Measurements from ENCODE around the gene SAE1. TPM values are rescaled to one million over a fixed set of nuclear protein-coding genes. Genes with fewer than 3 reads are reported as not detected.
A peak's percentile ranks its signal among the peaks of the same experiment; 100 is the strongest.

Gene SAE1
- total and polyA plus RNA-seq, 10 of the 15 experiments (the other 5 are each of a cell fraction or from before 2014, with no cell fraction given), result 62.0 to 246 (median 148) TPM

- TF ChIP-seq E4F1 (IDR thresholded peaks at IDR 0.05; ENCODE audit: borderline replicate concordance, partially characterized antibody) (no peak), JUND (IDR thresholded peaks at IDR 0.05; ENCODE audit: low read depth, low read length) (no peak), TCF7 (IDR thresholded peaks at IDR 0.05; ENCODE audit: borderline replicate concordance) (no peak), E2F4 (IDR thresholded peaks at IDR 0.05; ENCODE audit: low read depth, low read length) (no peak), SMAD1 (IDR thresholded peaks at IDR 0.05; ENCODE audit: low read depth, partially characterized antibody) (no peak), YY1 (IDR thresholded peaks at IDR 0.05; ENCODE audit: low read depth, low read length) (no peak)
Observed at GRCh38 chr19:47239152-47239551, 108.5 kb downstream of the SAE1 start (continued).

GRCh38 chr19:47239610-47240296, 109.1 kb downstream of the SAE1 start:
- Histone ChIP-seq H3K79me2 (ENCODE audit: control insufficient read depth, insufficient read depth, low read length) (no peaks in the 10 kb centered on the region), H2AFZ (ENCODE audit: control insufficient read depth, low read depth, low read length) (no peak overlapping the region; the same call in 1 of the 2 replicates), H3K27me3 (replicated peaks in 1 of 2; ENCODE audit: control insufficient read depth in 2 of 2, insufficient read depth in 2 of 2, low read length in 1 of 2) (peaks cover 1 to 4% of the 10 kb centered on the region in 2 experiments), H3K9ac (ENCODE audit: control insufficient read depth, insufficient read depth, low read length) (no peak overlapping the region; the same call in 1 of the 2 replicates), H3K4me2 (ENCODE audit: control insufficient read depth, insufficient read depth) (peak overlapping the region; percentile 67), H3K36me3 (ENCODE audit: control insufficient read depth in 2 of 2, insufficient read depth in 2 of 2, low read length in 1 of 2) (no peaks in the 10 kb centered on the region), H3K4me1 (ENCODE audit: control insufficient read depth, insufficient read depth, low read length) (peaks cover 26% of the 10 kb centered on the region), H3K9me3 (replicated peaks; ENCODE audit: control insufficient read depth, insufficient read depth, low read length) (no peaks in the 10 kb centered on the region; the same call in 2 of the 3 replicates), H3K4me3 (no peak overlapping the region), H4K20me1 (ENCODE audit: control insufficient read depth, insufficient read depth) (no peaks in the 10 kb centered on the region), H3K27ac (ENCODE audit: control insufficient read depth, insufficient read depth) (no peak overlapping the region)
- no TSS peak for BruUV-seq (replicated peaks)
- intact Hi-C loops (cut with micrococcal nuclease; ENCODE audit: unreplicated experiment) (loop anchor here (10.0 kb wide), 1 partner anchor 205 kb away; no protein-coding TSS in a partner anchor), in situ Hi-C loops (cut with MboI) (no loop called here)
- ChIA-PET POLR2A (interaction anchor here (1.7 kb wide), 1 partner anchor 13 kb away, joined by 9 read pairs; no protein-coding TSS in a partner anchor), RAD21 (ENCODE audit: unreplicated experiment) (interaction anchor here (3.0 kb wide), 1 partner anchor 29 kb away, joined by 12 read pairs; no protein-coding TSS in a partner anchor), SMC1A (ENCODE audit: uncharacterized antibody, unreplicated experiment) (interaction anchor here (1.0 kb wide), 1 partner anchor 29 kb away, joined by 4 read pairs; no protein-coding TSS in a partner anchor), CTCF (interaction anchor here (3.6 kb wide), 1 partner anchor 29 kb away, joined by 25 read pairs; no protein-coding TSS in a partner anchor)
- 15% methylated on average over 34 of the region's 62 CpGs for whole genome bisulfite sequencing (ENCODE audit: insufficient coverage, insufficient replicate concordance, low lambda C conversion rate, missing lambda C conversion rate)
- no peak for FAIRE-seq
- DNase-seq (ENCODE audit: low read depth, low spot score), result no peak
- ATAC-seq, result peak; percentile 10; the same call in 2 of the 3 replicates
- TF ChIP-seq E2F8 (IDR thresholded peaks at IDR 0.05; ENCODE audit: low read depth, partially characterized antibody) (no peak), ZSCAN29 (IDR thresholded peaks at IDR 0.05) (no peak), SPI1 (IDR thresholded peaks at IDR 0.05; ENCODE audit: borderline replicate concordance, insufficient read depth, low read depth, low read length) (no peak), TCF12 (IDR thresholded peaks at IDR 0.05; ENCODE audit: low read depth, low read length) (no peak), IRF4 (IDR thresholded peaks at IDR 0.05; ENCODE audit: low read depth, low read length) (no peak), NR2C1 (IDR thresholded peaks at IDR 0.05) (no peak), MAX (IDR thresholded peaks at IDR 0.05; ENCODE audit: low read depth, low read length) (no peak), ZNF207 (IDR thresholded peaks at IDR 0.05; ENCODE audit: borderline replicate concordance) (no peak), POU2F2 (IDR thresholded peaks at IDR 0.05; ENCODE audit: borderline replicate concordance, low read depth, low read length) (no peak), RUNX3 (IDR thresholded peaks at IDR 0.05; ENCODE audit: low read length) (no peak)

All from GM12878 (cell line).